Measurements from ENCODE around the gene SALL4. TPM values are rescaled to one million over a fixed set of nuclear protein-coding genes. Genes with fewer than 3 reads are reported as not detected.
"Not testable (repeated sequence)": the region's sequence is repeated elsewhere in the genome, so short reads cannot be mapped to it uniquely, and the experiment has no call there.

Gene SALL4
- polyA plus RNA-seq, 12 donors, result 0.07 to 1.7 (median 0.23) TPM; not detected in 2

- no peak for DNase-seq
These were observed 548 bp downstream of the SALL4 start for GRCh38 chr20:51801823-51802123.

GRCh38 chr20:51801122-51801822, 1.0 kb downstream of the SALL4 start:
- peak; percentile 8 for DNase-seq

GRCh38 chr20:51800872-51801121, 1.5 kb downstream of the SALL4 start:
- DNase-seq, result peak; percentile 12

- peak; percentile 61 for DNase-seq
These were observed 2.1 kb downstream of the SALL4 start for GRCh38 chr20:51800060-51800871.

GRCh38 chr20:51799401-51799860, 2.9 kb downstream of the SALL4 start:
- DNase-seq, result no peak

GRCh38 chr20:51797357-51798025, 4.8 kb downstream of the SALL4 start:
- no peak for DNase-seq

GRCh38 chr20:51796340-51796739, 6.0 kb downstream of the SALL4 start:
- DNase-seq, result no peak

- DNase-seq, result no peak
These were observed 9.4 kb downstream of the SALL4 start for GRCh38 chr20:51792960-51793359.

GRCh38 chr20:51791626-51792025, 10.7 kb downstream of the SALL4 start:
- no peak for DNase-seq

- no peak for DNase-seq
These were observed 12.1 kb downstream of the SALL4 start for GRCh38 chr20:51790256-51790655.

- no peak for DNase-seq
These were observed 12.9 kb downstream of the SALL4 start for GRCh38 chr20:51789434-51789833.

- no peak for DNase-seq
These were observed 13.5 kb downstream of the SALL4 start for GRCh38 chr20:51788822-51789221.

GRCh38 chr20:51784299-51784698, 18.0 kb downstream of the SALL4 start:
- no peak for DNase-seq

GRCh38 chr20:51778229-51778759, 24.0 kb downstream of the SALL4 start:
- DNase-seq, result not testable (repeated sequence)

GRCh38 chr20:51775241-51775640, 27.1 kb downstream of the SALL4 start:
- no peak for DNase-seq

GRCh38 chr20:51772236-51772635, 30.1 kb downstream of the SALL4 start:
- DNase-seq, result no peak

- no peak for DNase-seq
These were observed 32.2 kb downstream of the SALL4 start for GRCh38 chr20:51769976-51770615.

GRCh38 chr20:51768759-51769517, 33.4 kb downstream of the SALL4 start:
- DNase-seq, result no peak

GRCh38 chr20:51767867-51768758, 34.2 kb downstream of the SALL4 start, which contains the start of gene ATP9A:
ATP9A (minus strand) TSS chr20:51768390; CDS start chr20:51768369, 21 bp downstream.
- DNase-seq, result no peak
